Thoracic aorta endothelial cell (primary cell): ENCODE measurements around the gene G6PC3. TPM values are rescaled to one million over a fixed set of nuclear protein-coding genes. Genes with fewer than 3 reads are reported as not detected.

Source experiments
- small RNA-seq: library from RNA; depleted of rRNA; stranded (forward); fragments of <200 nt; gene quantifications from one replicate; pipeline ENCODE3, GENCODE V24; 2012
- total RNA-seq: library from RNA; depleted of rRNA; stranded (reverse); fragments of >200 nt; gene quantifications from 2 replicates; pipeline ENCODE4 v1.2.3, GENCODE V29; 2012

G6PC3 gene
- 23.4 and 34.3 TPM in 2 replicates for total RNA-seq

GRCh38 chr17:44070455-44071197 lies at the start of gene G6PC3:
G6PC3 (plus strand) TSS chr17:44070735; CDS start chr17:44070966, 231 bp downstream.

DNA sequence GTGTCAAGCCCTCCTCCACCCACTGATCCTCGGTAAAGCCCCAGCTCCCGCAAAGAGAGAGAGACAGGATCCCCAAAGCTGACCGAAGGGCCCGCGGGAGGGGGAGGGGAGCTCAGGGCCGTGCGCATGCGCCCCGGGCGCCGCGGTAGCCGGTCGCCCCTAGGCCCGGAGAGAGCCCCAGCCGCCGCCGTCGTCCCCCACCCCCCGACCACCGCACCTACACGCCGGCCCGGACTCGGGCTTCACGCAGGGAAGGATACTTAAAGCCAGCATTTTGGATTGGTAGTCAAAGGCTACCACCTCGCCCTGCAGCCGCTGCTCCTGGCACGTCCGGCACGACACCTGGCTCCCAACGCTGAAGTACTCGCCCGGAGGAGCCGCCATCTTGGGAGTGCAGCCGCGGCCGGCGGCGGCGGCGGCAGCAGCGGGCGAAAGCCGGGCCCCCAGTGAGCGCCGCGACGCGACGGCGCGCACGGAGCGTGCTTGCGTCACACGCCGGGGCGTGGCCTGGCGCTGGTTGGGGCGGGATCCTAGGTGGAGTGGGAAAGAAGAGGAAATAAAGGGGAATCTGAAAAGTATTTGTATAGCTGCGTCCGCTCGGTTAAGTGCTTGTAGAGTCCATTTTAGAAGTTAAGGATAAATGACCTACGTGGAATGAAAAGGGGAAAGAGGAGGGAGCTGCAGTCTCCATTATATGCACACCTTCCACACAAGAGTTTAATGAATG lies 4.2 kb upstream of the G6PC3 start, which contains the start of gene LSM12:
LSM12 (minus strand) TSS at position 468 of the 727 bp plus-strand sequence; CDS start at position 384, 84 bp downstream.

DNA sequence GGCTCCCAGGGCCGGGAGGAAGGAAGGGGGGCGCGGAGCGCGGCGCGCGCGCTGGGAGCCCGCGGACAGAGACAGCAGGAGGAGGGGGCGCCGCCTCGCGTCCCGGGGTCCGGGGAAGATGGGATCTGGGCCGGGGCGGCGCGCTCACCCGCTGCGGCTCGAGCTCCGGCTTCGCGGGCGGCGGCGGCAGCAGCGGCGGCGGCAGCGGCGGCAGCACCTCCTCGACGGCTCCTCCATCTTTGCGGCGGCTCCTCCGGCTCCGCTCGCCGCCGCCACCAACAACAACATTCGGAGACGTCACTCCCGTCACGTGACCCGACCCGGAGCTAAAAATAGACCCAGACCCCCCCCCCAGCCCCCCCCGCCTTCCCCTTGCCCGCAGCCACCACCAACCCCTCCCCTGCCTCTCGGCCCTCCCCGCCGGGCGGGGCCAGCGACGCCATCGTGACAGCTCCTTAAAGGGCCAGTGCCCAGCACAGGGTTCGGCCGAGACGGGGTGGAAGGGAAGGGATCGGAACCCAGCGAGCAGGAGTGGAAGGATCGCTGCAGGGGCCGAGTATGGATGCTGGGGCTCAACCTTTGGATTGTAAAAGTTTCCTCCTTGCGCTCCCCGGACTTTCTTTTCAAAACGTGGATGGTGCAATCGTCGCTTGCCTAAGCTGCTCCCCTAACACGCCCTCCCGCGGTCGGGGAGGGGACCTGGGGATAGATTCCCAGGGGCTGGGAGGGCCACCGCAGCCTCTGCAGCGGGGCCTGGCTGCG lies 53.0 kb downstream of the G6PC3 start, which contains the start of gene HDAC5:
HDAC5 (minus strand) TSS at position 286 of the 762 bp plus-strand sequence. CDS start 6,126 bp downstream, outside the sequence.

Small RNA genes lying within 50 kb of the gene (small RNA-seq; reads per million reads assigned to genes)
- gene RF00012: not detected

Other genes with a start within 250 kb of the G6PC3 start
- 13.2 and 13.9 TPM in 2 replicates for gene MPP3, start 237.6 kb upstream of the G6PC3 start, total RNA-seq
- gene CD300LG, start 223.6 kb upstream of the G6PC3 start, total RNA-seq: not detected in 2 replicates
- gene MPP2, start 163.2 kb upstream of the G6PC3 start, total RNA-seq: 0.66 and 1.8 TPM in 2 replicates
- gene PPY, start 128.3 kb upstream of the G6PC3 start, total RNA-seq: not detected in 2 replicates
- gene PYY, start 116.8 kb upstream of the G6PC3 start, total RNA-seq: not detected in 2 replicates
- gene NAGS, start 66.1 kb upstream of the G6PC3 start, total RNA-seq: 1.7 and 4.3 TPM in 2 replicates
- 36.6 and 38.9 TPM in 2 replicates for gene TMEM101, start 55.8 kb upstream of the G6PC3 start, total RNA-seq
- 68.9 and 82.3 TPM in 2 replicates for gene LSM12, start 4.1 kb upstream of the G6PC3 start, total RNA-seq
- gene HDAC5, start 52.9 kb downstream of the G6PC3 start, total RNA-seq: 16.2 and 25.6 TPM in 2 replicates
- gene HROB, start 71.2 kb downstream of the G6PC3 start, total RNA-seq: 3.9 and 6.9 TPM in 2 replicates
- not detected in 2 replicates for gene ASB16, start 100.0 kb downstream of the G6PC3 start, total RNA-seq
- gene TMUB2, start 116.2 kb downstream of the G6PC3 start, total RNA-seq: 17.7 and 20.2 TPM in 2 replicates
- 48.7 and 51.0 TPM in 2 replicates for gene ATXN7L3, start 129.1 kb downstream of the G6PC3 start, total RNA-seq
- gene UBTF, start 148.9 kb downstream of the G6PC3 start, total RNA-seq: 60.1 and 74.1 TPM in 2 replicates
- not detected in 2 replicates for gene SLC4A1, start 197.4 kb downstream of the G6PC3 start, total RNA-seq
- gene RUNDC3A, start 237.9 kb downstream of the G6PC3 start, total RNA-seq: not detected in 2 replicates